HG03280 (cell line): ENCODE measurements around the gene NEMP1.
A peak's percentile ranks its signal among the peaks of the same experiment; 100 is the strongest.
"Not testable (repeated sequence)": the region's sequence is repeated elsewhere in the genome, so short reads cannot be mapped to it uniquely, and the experiment has no call there.

Experiments
- ATAC-seq: cut with Tn5 transposase; IDR thresholded peaks from one replicate; pipeline ENCODE4 v1.9.1; 2021; ENCODE audit warnings: mild to moderate bottlenecking, moderate library complexity; ENCODE audit not compliant: unreplicated experiment

Gene NEMP1

DNA sequence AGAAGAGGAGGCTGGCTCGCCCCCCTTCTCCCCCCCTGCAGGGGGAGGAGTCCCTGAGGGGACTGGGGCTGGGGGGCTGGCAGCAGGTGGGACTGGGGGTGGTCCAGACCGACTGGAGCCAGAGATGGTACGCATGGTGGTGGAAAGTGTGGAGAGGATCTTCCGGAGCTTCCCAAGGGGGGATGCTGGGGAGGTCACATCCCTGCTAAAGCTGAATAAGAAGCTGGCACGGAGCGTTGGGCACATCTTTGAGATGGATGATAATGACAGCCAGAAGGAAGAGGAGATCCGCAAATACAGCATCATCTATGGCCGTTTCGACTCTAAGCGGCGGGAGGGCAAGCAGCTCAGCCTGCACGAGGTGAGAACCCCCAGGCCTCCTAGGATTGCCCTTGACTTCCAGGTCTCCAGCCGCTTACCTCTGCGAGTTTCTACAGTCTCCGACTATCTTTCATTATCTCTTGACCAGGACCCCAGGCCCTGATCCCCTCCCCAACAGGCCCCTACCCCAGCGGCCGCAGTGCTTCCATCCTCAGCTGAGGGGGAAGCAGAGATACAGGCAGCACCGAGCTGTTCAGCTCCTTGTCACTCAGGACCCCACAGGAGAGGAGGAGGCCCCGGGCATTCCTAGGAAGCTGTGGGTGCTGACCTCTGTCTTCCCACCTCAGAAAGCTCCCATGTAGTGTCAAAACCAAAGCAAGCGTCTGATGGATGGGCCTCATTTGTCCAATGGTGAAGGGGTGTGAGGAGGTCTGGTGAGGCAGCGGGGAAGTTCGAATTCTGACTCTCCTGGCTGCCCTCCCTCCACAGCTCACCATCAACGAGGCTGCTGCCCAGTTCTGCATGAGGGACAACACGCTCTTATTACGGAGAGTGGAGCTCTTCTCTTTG is 13.3 kb upstream of the NEMP1 start:
- ATAC-seq: no peak

GRCh38 chr12:57090924-57091637 is 12.5 kb upstream of the NEMP1 start:
- ATAC-seq: no peak

DNA sequence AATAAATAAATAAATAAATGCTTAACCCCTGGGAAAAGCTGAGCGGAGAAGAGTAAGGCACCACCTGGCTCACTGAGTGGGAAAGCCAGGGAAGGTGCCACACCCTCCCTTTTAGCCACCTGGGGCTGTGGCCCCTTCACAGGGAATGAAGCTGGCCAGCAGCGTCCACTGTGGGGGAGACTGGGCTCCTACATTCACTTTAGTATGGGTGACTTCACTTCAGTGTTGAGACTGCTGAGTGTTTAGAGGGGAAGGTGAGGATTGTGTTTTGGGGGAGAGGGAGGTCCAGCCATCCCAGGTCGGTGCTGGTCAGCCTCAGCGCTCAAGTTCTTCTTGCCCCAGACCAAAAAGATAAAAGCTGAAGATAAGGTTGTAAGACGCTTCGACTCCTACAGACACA is 11.9 kb upstream of the NEMP1 start:
- no peak for ATAC-seq

DNA sequence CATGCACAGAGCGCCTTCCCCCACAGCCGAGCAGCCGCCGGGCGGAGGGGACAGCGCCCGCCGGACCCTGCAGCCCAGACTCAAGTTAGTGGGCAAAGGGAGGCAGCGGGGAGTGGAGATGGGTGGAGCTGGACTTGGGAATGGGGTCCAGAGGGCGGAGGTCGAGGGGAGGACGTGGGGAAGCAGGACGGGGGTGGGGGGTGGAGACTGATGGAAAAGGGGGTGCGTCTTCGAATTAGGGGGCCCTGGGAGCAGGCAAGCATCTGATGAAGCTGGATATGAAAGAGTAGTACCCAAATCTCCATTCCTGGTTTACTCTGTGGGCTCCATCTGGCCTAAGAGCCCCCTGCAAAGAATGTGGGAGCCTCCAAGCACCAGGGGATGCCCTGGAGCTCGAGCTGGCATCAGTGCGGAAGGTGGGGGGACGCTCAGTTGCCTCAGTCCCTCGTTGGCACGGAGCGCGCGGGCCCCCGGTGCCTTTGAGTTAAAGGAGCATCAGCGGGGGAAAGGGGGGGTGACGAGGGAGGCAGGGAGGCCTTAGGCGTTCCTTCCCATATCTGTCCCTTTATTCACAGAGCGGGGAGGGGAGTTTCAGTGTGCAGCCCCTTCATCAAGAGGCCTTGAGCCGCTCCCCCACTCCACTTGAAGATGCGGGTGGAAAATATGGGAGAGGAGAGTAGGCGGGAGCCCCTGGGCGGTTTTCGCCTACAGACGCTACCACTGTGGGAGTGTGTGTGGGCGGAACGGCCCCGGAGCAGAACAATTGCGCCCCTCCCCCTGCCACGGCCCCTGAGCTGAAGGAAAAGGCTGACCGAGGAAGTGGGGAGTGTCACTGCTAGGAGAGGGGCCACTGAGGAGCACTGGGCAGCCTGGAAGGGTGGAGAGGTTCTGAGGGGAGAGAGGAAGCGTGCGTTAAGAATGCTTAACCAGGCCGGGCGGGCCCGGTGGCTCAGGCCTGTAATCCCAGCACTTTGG is 11.0 kb upstream of the NEMP1 start:
- ATAC-seq: no peak

- ATAC-seq: peak; percentile 58
Observed at GRCh38 chr12:57088354-57089270, 10.0 kb upstream of the NEMP1 start, which contains the start of gene NAB2. NAB2 (plus strand) TSS chr12:57089114; CDS start chr12:57089272, 158 bp downstream.

- peak; percentile 32 for ATAC-seq
Observed at GRCh38 chr12:57087691-57088353, 9.2 kb upstream of the NEMP1 start.

GRCh38 chr12:57087010-57087690 is 8.6 kb upstream of the NEMP1 start:
- ATAC-seq: peak; percentile 35

GRCh38 chr12:57086493-57087009 is 8.0 kb upstream of the NEMP1 start:
- ATAC-seq: no peak

GRCh38 chr12:57085999-57086492 is 7.5 kb upstream of the NEMP1 start:
- ATAC-seq: no peak

- ATAC-seq: no peak
Observed at GRCh38 chr12:57080855-57081254, 2.3 kb upstream of the NEMP1 start.

DNA sequence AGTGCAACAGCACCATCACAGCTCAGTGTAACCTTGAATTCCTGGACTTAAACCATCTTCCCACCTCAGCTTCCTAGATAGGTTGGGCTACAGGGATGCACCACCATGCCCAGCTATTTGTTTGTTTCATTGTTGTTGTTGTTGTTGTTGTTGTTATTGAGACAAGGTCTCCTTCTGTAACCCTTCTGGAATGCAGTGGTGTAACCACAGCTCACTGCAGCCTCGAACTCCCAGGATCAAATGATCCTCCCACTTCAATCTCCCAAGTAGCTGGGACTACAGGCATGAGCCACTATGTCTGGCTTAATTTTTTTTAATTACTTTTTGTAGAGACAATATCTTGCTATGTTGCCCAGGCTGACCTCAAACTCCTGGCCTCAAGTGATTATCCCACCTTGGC is 1.2 kb upstream of the NEMP1 start:
- ATAC-seq: no peak

DNA sequence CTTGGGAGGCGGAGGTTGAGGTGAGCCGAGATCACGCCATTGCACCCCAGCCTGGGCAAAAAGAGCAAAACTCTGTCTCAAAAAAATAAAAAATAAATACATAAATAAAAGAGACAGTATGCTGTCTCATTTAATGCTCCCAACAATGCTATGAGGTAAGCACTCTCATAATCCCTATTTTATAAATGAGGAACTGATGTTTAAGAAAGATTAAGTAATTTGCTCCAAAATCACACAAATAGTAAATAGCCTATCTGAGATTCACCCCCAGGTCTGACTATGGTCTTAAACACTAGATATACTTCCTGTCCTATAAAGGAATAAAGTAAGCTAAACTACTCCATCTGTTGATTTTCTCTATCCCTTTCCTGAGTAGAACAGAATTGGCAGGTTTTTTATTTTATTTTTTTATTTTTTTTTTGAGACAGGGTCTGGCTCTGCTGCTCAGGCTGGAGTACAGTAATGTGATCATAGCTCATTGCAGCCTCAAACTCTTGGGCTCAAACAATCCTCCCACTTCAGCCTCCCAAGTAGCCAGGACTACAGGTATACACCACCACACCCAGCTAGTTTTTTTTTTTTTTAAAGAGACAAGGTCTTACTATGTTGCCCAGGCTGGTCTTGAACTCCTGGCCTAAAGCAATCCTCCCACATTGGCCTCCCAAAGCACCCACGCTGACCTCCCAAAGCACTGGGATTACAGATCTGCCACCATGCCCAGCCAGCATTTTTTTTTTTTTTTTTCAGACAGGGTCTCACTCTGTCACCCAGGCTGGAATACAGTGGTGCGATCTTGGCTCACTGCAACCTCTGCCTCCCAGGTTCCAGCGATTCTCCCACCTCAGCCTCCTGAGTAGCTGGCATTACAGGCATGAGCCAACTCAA is 4.8 kb downstream of the NEMP1 start:
- ATAC-seq: not testable (repeated sequence)

DNA sequence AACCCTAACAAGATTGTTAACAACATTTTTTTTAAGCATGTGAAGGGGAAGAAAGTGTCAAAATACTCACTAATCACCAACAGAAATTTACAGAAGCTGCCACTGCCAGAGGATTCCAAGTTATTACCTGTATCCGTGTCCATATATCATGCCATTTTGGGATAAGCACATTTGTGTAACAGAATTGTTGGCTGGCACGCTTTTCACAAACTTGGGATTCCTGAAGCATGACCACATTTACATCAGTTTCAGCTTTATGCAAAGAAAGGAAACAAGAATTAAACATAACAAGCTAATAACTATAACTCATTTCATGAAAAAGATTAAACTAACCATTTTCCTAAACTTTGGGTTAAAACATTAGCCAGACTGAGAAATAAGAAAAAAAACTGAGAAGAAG is 5.9 kb downstream of the NEMP1 start:
- no peak for ATAC-seq

- peak; percentile 76 for ATAC-seq
Observed at GRCh38 chr12:57069523-57069922, 9.1 kb downstream of the NEMP1 start.

GRCh38 chr12:57066245-57066644 is 12.3 kb downstream of the NEMP1 start:
- ATAC-seq: no peak

GRCh38 chr12:57063991-57064685 is 14.5 kb downstream of the NEMP1 start:
- peak; percentile 91 for ATAC-seq

DNA sequence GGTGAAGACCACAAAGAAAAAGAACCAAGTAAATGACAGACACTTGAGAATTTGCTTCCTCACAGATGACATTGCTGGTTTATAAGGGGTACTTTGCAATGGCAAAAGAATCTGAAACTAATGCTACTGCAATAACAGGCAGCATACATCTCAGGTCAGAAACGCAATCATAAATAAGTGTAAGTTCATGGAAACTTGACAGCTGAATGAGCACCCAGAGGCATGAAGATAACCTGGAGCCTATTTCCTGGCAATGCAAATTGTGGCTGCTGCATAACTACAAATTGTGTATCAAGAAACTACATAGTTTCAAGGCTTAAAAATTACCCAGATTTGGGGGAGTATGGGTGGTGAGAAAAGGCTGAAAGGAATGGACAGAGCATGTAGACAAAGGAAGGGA is 20.1 kb downstream of the NEMP1 start:
- ATAC-seq: no peak
